Kidney (tissue), 14 donors: ENCODE results near the gene CFAP43. TPM values are rescaled to one million over a fixed set of nuclear protein-coding genes. Genes with fewer than 3 reads are reported as not detected.

Source experiments
- DNase-seq, 5 donors: peaks; one replicate each; pipeline ENCODE4 v3.0.0-alpha.2; 2013 to 2020
- FAIRE-seq: peaks from 2 replicates; lab custom pipeline; 2012; peaks lifted over from hg19 to GRCh38; lab: Jason Lieb, UNC
- H3K27ac ChIP-seq, 2 donors: one replicate each; pipeline ENCODE4 v1.7.0; 2013; ENCODE audit warnings: low read depth in 2 of 2, low read length in 2 of 2, inconsistent platforms in 1 of 2
- H3K27me3 ChIP-seq: one replicate; pipeline ENCODE4 v1.7.1; 2013; ENCODE audit warnings: low read length, inconsistent platforms; ENCODE audit not compliant: control insufficient read depth, insufficient read depth
- H3K36me3 ChIP-seq, 3 donors: one replicate each; pipeline versions ENCODE4 v1.7.0 to v1.7.1; 2013; ENCODE audit warnings: low read length in 3 of 3, control low read depth in 1 of 3, inconsistent platforms in 1 of 3; ENCODE audit not compliant: insufficient read depth in 3 of 3, control insufficient read depth in 2 of 3
- H3K4me1 ChIP-seq, 3 donors: one replicate each; pipeline versions ENCODE4 v1.7.0 to v1.7.1; 2013; ENCODE audit warnings: low read length in 3 of 3, inconsistent platforms in 1 of 3, low read depth in 1 of 3; ENCODE audit not compliant: control insufficient read depth in 2 of 3, insufficient read depth in 2 of 3
- H3K4me3 ChIP-seq, 3 donors: one replicate each; pipeline versions ENCODE4 v1.7.0 to v1.8.1; 2013; ENCODE audit warnings: low read length in 3 of 3, control low read depth in 1 of 3, inconsistent platforms in 1 of 3
- H3K9ac ChIP-seq, 3 donors: one replicate each; pipeline versions ENCODE4 v1.7.0 to v1.7.1; 2013; ENCODE audit warnings: low read length in 3 of 3, control low read depth in 1 of 3, inconsistent platforms in 1 of 3
- H3K9me3 ChIP-seq, 3 donors: one replicate each; pipeline versions ENCODE4 v1.7.0 to v1.7.1; 2013; ENCODE audit warnings: low read length in 3 of 3, control low read depth in 1 of 3, inconsistent platforms in 1 of 3; ENCODE audit not compliant: control insufficient read depth in 2 of 3, insufficient read depth in 1 of 3
- intact Hi-C: fragments of 100-400 bp; cut with DNase I; formaldehyde crosslinking; loops from one replicate; pipeline ENCODE4 v1.11.1; 2022
- polyA plus RNA-seq: library from polyadenylated mRNA; stranded (reverse); fragments of 350-450 nt; fragmentation: Illumina TruSeq; extraction: RNeasy Lipid Tissue Mini Kit (QIAGEN cat#74804); gene quantifications from one replicate; pipeline ENCODE4 v1.2.3, GENCODE V29; 2014; ENCODE audit warnings: low read depth, low replicate concordance; ENCODE audit not compliant: insufficient read depth
- total RNA-seq: library from RNA; stranded (reverse); fragmentation: NEBNext Ultra II Directional; extraction: Animal tissue kit (Norgen Biotek cat#: 25700); gene quantifications from one replicate; pipeline ENCODE4 v1.2.1, GENCODE V29; 2021
- TF ChIP-seq, protein P1 (sequence below): IDR thresholded peaks from 3 replicates; pipeline ENCODE4 v1.5.1; 2012; ENCODE audit warnings: mild to moderate bottlenecking, moderate library complexity, borderline replicate concordance; ENCODE audit not compliant: insufficient read depth; ENCODE audit errors: extremely low read depth
- donor health status: control.
- donor health status: control.
- donor health status: control.
- donor health status: control.
- donor health status: control.
- donor health status: DM: yes; HTN: yes; CAD: no.
- donor health status: Normal renal cell carcinoma (clear cell type).

Gene CFAP43
- total and polyA plus RNA-seq, 2 donors from 2014 or later, result 3.1 to 7.2 TPM

DNA sequence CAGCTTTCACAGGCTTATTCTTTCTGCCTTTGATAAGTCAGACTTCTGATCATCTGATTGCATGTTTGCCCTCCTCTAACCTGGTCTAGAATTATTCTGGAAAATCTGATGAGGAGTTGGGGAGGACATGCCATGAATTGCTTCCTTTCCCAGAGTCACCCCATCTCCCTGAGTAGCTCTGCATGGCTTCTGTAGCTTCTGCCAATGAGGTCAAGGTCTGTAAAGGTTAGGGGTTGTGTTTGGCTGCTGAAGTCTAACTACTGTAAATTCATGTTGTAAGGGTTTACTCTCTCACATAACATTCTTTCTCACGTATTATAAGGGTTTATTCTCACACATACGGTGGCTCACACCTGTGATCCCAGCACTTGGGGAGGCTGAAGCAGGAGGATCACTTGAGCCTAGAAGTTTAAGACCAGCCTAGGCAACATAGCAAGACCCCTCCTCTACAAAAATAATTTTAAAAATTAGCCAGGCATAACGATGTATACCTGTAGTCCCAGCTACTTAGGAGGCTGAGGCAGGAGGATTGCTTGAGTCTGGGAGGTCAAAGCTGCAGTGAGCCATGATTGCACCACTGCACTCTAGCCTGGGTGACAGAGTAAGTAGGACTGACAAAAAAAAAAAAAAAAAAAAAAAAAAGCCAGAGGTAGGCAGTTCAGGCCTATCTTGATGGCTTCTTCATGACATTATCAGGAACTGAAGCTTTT lies 47.5 kb upstream of the CFAP43 start:
- Histone ChIP-seq H3K4me3 (no peak overlapping the region), H3K27me3 (no peaks in the 10 kb centered on the region), H3K36me3 (peaks cover 0 to 3% (median 0%) of the 10 kb centered on the region in 3 donors), H3K27ac (no peak overlapping the region), H3K9me3 (no peaks in the 10 kb centered on the region), H3K9ac (no peak overlapping the region), H3K4me1 (no peaks in the 10 kb centered on the region)
- FAIRE-seq (no peak), DNase-seq (no peak)
- TF ChIP-seq, protein P1, sequence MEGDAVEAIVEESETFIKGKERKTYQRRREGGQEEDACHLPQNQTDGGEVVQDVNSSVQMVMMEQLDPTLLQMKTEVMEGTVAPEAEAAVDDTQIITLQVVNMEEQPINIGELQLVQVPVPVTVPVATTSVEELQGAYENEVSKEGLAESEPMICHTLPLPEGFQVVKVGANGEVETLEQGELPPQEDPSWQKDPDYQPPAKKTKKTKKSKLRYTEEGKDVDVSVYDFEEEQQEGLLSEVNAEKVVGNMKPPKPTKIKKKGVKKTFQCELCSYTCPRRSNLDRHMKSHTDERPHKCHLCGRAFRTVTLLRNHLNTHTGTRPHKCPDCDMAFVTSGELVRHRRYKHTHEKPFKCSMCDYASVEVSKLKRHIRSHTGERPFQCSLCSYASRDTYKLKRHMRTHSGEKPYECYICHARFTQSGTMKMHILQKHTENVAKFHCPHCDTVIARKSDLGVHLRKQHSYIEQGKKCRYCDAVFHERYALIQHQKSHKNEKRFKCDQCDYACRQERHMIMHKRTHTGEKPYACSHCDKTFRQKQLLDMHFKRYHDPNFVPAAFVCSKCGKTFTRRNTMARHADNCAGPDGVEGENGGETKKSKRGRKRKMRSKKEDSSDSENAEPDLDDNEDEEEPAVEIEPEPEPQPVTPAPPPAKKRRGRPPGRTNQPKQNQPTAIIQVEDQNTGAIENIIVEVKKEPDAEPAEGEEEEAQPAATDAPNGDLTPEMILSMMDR, result no peak
- intact Hi-C loops, result no loop called here

DNA sequence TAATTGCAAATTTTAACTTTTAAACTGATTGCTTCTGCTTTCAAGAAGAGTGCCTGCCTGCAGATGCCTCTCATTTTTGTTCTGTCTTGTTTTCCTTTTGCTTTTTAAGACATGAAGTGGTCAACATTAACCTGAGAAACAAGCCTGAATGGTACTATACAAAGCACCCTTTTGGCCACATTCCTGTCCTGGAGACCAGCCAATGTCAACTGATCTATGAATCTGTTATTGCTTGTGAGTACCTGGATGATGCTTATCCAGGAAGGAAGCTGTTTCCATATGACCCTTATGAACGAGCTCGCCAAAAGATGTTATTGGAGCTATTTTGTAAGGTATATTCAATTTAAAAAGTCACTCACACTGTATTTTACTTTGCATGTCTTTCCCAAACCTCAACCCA lies 45.6 kb upstream of the CFAP43 start:
- no peaks in the 10 kb centered on the region for H3K9me3 ChIP-seq
- FAIRE-seq (no peak), DNase-seq (no peak)
- no peaks in the 10 kb centered on the region for H3K4me1 ChIP-seq
- no peak overlapping the region for H3K9ac ChIP-seq
- no peak overlapping the region for H3K4me3 ChIP-seq
- H3K27ac ChIP-seq, result no peak overlapping the region
- H3K27me3 ChIP-seq, result no peaks in the 10 kb centered on the region
- TF ChIP-seq, protein P1, result no peak
- peaks cover 0 to 3% (median 0%) of the 10 kb centered on the region in 3 donors for H3K36me3 ChIP-seq
- intact Hi-C loops, result no loop called here

DNA sequence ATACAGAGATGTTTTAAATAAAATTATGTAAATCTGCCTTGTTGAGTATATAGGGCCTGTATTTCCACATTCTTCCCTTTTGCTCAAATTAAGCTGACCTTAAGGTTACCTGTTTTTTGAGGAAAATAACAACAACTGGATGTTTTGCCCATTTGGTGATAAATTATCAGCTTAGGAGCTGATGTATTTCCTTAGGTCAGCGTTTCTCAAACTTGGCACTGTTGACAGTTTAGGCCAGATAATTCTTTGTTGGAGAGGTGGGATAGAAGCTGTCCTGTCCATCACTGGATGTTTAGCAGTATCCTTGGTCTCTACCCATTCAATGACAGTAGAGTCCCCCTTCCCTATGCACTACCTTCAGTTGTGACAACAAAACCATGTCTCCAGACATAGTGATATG lies 44.0 kb upstream of the CFAP43 start:
- H3K4me1 ChIP-seq, result no peaks in the 10 kb centered on the region
- H3K9me3 ChIP-seq, result no peaks in the 10 kb centered on the region
- no peak overlapping the region for H3K9ac ChIP-seq
- no peak for FAIRE-seq
- no peak for DNase-seq
- H3K4me3 ChIP-seq, result no peak overlapping the region
- H3K27me3 ChIP-seq, result no peaks in the 10 kb centered on the region
- peaks cover 0 to 2% (median 0%) of the 10 kb centered on the region in 3 donors for H3K36me3 ChIP-seq
- intact Hi-C loops, result no loop called here
- TF ChIP-seq, protein P1, result no peak
- no peak overlapping the region for H3K27ac ChIP-seq
